Activated naive CD4-positive, alpha-beta T cell treated with anti-CD3 and anti-CD28 coated beads, Interleukin-2, amount 50 U/mL, for 72 hours (primary cell): ENCODE data around the gene DES. TPM values are rescaled to one million over a fixed set of nuclear protein-coding genes. Genes with fewer than 3 reads are reported as not detected.
"Not testable (repeated sequence)": the region's sequence is repeated elsewhere in the genome, so short reads cannot be mapped to it uniquely, and the experiment has no call there.

Experiments used
- ATAC-seq, 2 donors: fragments of 150-1000 bp; cut with Tn5 transposase; 2 replicates each; pipeline ENCODE4 v1.10.0; 2021; ENCODE audit warnings: mild to moderate bottlenecking in 2 of 2, moderate library complexity in 2 of 2
- DNase-seq, 2 donors: peaks; one replicate each; pipeline ENCODE4 v3.0.0; 2021 to 2022; ENCODE audit warnings: low spot score in 2 of 2
- H3K27ac Mint-ChIP-seq, 2 donors: one replicate each; pipeline ENCODE4 v1.8.0; 2022; ENCODE audit warnings: mild to moderate bottlenecking in 2 of 2, mixed read lengths in 2 of 2
- H3K36me3 Mint-ChIP-seq, 2 donors: one replicate each; pipeline ENCODE4 v1.8.0; 2022; ENCODE audit warnings: mixed read lengths in 2 of 2
- H3K9me3 Mint-ChIP-seq, 2 donors: one replicate each; pipeline ENCODE4 v1.8.0; 2022; ENCODE audit warnings: mixed read lengths in 2 of 2
- total RNA-seq, 2 donors: library from RNA; stranded (reverse); gene quantifications; one replicate each; pipeline ENCODE4 v1.2.3, GENCODE V29; 2022

The DES gene
- total RNA-seq, 2 donors from 2014 or later = not detected

DNA sequence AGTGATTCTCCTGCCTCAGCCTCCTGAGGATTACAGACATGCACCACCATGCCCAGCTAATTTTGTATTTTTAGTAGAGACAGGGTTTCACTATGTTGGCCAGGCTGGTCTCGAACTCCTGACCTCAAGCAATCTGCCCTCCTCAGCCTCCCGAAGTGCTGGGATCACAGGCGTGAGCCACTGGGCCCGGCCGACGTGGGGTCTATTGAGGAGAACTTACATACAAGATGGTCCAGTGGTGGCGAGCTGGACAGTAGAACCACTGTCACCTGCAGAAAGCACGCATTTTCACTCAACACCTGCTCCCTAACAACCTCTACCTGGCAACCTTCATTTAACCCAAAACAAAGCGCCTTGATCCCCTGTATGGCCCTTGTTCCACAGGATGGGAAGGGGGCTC, 23.1 kb upstream of the DES start:
- not testable (repeated sequence) for H3K9me3 Mint-ChIP-seq, H3K27ac Mint-ChIP-seq, H3K36me3 Mint-ChIP-seq, ATAC-seq
- peak in 1 of 2 donors; percentile 9 for DNase-seq

DNA sequence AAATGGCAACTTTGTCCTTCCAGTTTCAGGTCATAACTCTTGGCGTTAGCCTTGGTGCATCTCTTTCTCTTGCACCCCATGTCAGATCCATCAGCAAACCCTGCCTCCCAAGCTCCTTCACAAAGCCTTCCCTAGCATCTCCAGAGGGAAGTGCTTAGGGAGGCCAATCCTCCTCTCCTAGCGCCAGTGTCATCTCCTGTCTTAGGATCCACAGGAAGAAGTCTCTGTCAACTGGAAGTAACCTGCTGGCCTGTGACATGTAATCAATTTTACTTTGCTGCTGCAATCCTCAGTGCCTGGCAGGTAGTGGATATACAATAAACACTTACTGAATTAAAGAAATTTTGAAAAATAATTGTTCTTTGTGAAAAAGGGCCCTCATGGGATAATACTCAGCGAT, 22.6 kb upstream of the DES start:
- H3K9me3 Mint-ChIP-seq = no peaks in the 10 kb centered on the region
- ATAC-seq = no peak
- DNase-seq = peak in 1 of 2 donors; percentile 30
- H3K36me3 Mint-ChIP-seq = no peaks in the 10 kb centered on the region
- H3K27ac Mint-ChIP-seq = no peak overlapping the region

DNA sequence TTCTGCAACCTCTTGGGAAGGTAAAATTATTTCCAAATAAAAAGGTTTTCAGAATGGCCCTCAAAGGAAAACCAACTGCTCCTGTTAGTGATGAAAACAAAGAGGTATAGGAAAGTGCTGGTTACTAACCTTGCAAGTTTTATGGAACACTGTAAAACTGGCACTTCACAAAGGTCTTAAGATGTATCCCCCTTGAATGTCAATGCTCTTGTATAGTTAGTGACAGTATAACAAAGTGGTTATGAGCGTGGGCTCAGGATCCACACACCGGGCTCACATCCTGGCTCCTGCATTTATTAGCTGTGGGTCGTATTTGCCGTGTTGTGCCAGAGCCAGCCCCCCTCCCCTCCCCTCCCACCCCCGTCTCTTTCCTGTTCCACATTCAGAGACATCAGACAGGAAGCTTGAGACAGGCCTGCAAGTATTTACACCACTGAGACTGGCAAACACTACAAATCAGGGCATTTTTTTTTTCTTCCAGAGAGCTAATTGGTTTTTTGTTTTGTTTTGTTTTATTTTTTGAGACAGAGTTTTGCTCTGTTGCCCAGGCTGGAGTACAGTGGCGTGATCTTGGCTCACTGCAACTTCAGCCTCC, 21.2 kb upstream of the DES start:
- no peak for ATAC-seq
- Mint-ChIP-seq H3K36me3 (no peaks in the 10 kb centered on the region), H3K27ac (peak overlapping the region; percentile 58 to 66), H3K9me3 (no peaks in the 10 kb centered on the region)
- no peak for DNase-seq

DNA sequence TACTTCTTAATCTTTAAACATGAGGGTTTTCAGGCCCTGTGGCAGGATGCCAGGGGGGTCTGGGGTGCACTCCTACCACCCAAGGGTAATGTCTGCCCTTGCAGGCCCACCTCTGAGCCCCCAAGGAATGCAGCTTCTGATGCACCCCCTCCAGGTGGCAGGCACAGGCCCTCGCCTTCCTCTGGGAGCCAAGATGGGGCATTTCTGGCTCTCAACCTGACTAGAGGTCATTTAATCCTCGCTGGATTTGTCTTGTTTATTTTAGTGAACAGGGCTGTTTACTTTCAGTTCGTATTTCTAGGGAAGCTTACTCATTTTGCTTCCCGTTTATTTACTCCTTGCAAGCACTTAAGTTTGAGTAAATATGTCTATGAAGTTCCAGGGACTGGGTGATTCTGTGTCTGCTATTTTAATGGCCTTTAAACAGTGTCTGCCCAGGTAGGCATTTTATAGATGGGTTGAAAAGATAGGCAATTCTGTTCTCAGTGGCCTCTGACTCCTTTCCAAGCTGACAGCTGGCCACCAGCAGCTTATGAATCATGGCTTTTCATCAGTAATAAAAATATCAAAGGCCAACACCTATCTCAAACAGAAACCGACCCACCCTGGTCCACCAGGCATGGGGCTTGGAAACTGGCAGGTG, 19.3 kb upstream of the DES start:
- Mint-ChIP-seq H3K9me3 (no peaks in the 10 kb centered on the region), H3K36me3 (no peaks in the 10 kb centered on the region)

DNA sequence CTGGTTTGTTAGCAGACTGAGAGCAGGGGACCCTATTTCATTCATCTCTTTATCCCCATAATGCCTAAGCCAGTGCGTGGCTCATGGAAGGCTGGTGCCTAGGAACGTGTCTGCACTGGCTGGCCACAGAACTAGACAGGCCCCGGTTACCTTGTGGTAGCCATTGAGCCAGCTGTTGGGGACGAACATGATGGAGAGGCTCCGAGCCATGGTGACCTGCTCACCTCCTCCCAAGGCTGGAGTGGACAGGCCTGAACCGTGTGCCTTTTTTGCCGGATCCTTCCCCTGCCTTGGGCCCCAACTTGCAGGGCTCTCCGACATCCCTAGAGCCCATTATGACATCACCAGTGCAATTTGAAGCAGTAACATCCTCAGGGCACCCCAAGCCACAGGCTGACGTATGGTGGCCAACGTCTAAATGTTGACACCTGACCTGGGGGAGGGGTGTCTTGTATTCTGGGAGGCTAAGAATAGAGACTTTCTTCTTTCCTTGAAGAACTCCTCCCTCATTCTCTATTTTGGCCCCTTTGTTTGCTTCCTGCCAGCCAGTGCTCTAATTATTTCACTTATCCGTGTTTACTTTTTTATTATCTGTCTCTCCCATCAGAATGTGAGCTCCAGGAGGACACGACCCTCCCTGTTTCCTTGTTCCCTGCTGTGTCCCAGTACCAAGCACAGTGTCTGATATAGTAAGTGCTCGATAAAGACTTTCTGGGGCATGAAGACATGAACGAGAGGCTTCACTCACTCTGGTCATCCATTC, 18.3 kb upstream of the DES start:
- Mint-ChIP-seq H3K36me3 (no peaks in the 10 kb centered on the region), H3K9me3 (no peaks in the 10 kb centered on the region), H3K27ac (no peak overlapping the region)
- ATAC-seq = no peak
- no peak for DNase-seq

More for the DNA sequence above, 19.3 kb upstream of the DES start:
- DNase-seq (no peak), ATAC-seq (no peak)
- H3K27ac Mint-ChIP-seq = no peak overlapping the region

DNA sequence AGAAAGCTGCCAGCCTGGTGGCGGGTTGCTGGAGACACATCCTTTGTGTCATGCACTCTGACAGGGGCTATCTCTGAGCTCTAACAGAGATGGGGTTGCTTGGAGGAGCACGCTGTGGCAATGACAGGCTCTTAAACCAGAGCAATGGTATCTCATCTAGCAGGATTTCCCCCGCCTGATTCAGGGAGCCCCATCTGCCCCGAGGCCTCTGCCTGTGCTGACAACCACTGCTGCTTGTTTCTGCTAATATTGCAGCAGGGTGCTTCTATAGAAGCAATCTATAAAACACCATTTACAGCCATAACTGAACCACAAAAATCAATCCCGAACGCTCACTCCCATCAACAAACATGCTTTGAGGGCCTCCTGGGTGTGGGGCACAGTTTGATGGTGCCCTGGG, 17.6 kb upstream of the DES start:
- ATAC-seq (no peak), DNase-seq (no peak)
- H3K9me3 Mint-ChIP-seq = no peaks in the 10 kb centered on the region
- no peaks in the 10 kb centered on the region for H3K36me3 Mint-ChIP-seq
- no peak overlapping the region for H3K27ac Mint-ChIP-seq

DNA sequence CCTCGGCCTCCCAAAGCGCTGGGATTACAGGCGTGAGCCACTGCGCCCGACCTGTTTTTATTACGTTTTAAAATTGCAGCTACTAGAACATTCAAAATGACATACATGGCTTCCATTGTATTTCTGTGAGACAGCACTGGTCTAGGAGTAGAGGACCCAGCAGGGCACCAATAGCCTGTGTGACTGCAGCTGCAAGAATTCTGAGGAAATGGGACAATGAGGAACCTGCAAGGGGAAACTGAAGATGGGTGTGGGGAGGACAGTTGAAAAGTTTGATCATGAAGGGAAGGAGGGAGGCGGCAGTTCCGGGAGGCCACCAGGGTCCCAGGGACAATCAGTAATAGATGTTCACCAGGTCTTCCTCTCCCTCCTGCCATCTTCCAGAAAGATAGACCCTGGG, 16.6 kb upstream of the DES start:
- Mint-ChIP-seq H3K36me3 (no peaks in the 10 kb centered on the region), H3K9me3 (no peaks in the 10 kb centered on the region), H3K27ac (no peak overlapping the region)
- ATAC-seq (no peak), DNase-seq (no peak)

DNA sequence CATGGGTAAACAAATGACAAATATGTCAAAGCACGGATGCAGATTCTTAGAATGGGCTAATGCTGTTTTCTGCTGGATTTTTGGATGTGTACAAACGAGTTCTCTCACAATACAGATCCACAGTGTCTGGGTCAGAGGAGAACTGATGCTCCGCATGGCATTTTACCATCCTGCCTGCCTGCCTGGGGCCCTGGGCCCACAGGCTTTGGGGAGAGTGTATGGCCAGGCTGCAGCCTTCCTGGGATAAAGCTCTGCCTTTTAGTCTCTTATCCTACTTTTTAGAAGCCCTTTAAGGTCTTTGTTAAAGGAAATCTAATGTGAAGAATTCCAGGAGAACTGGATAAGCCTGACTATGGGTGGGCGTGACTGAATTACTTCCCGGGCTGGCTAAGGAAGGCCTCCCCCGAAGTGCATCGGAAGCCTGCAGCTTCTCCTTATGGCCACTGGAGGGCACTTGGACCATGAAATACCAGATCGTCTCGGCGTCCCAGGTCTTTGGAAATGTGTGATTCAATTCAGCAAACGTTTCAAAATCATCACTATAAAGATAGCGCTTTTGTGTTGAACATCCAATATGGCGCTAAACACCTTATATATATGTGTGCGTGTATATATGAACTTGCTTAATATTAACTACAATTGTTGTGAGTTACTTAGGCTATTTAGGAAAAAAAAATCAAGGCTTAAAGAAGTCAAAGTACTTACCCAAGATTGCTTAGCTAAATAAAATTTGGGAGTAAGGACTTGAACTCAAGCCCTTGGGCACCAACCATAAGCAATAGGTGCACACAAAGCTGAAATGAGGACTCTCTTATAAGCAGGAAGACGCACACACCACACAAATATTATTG, 15.3 kb upstream of the DES start:
- ATAC-seq (peak; percentile 88 to 91), DNase-seq (peak in 1 of 2 donors; percentile 57)
- Mint-ChIP-seq H3K36me3 (no peaks in the 10 kb centered on the region), H3K9me3 (no peaks in the 10 kb centered on the region), H3K27ac (no peak overlapping the region)

DNA sequence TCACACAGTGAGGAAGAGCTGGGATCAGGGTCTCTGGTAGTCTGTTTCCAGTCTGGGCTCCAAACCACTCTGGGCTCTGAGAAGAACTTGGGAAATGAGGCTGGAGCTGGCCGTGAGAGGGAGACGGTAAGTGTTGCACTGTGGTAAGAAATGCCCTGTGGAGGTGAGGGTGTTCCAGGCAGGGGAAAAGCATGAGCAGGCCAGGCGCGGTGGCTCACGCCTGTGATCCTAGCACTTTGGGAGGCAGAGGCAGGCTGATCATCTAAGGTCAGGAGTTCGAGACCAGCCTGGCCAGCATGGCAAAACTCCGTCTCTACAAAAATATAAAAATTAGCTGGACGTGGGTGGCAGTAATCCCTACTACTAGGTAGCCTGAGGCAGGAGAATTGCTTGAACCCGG, 14.3 kb upstream of the DES start:
- Mint-ChIP-seq H3K36me3 (no peaks in the 10 kb centered on the region), H3K9me3 (no peaks in the 10 kb centered on the region), H3K27ac (peak overlapping the region in 1 of 2 donors; percentile 35)
- no peak for ATAC-seq
- DNase-seq = no peak

DNA sequence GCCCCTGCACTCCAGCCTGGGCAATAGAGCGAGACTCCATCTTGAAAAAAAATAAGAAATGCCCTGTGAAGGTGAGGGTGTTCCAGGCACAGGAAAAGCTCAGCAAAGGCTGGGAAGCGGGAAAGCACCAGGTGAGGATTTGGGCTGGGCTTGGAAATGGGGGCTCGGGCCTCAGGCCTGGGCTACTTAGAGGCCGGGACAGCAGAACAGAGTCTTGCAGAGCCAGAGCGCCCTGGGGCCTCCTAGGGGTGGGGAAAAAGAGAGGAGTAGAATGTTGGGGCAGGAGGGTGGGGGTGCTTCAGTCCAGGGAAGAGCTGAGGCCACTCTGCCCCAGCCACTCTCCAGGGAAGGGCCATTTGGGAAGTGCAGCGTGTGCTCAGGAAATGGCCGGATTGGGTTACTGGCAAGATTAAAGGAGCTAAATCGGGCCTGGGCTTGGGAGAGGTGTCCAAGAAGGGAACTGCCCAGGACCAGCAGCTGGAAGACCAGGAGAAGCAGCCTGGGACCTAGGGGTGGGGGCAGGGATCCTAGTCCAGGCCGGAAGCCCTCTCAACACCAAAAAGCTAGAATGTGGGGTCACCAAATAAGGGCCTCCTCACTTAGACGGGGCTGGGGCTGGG, 13.8 kb upstream of the DES start:
- DNase-seq (no peak), ATAC-seq (no peak)
- H3K9me3 Mint-ChIP-seq = no peaks in the 10 kb centered on the region
- no peaks in the 10 kb centered on the region for H3K36me3 Mint-ChIP-seq
- peak overlapping the region in 1 of 2 donors; percentile 35 for H3K27ac Mint-ChIP-seq

DNA sequence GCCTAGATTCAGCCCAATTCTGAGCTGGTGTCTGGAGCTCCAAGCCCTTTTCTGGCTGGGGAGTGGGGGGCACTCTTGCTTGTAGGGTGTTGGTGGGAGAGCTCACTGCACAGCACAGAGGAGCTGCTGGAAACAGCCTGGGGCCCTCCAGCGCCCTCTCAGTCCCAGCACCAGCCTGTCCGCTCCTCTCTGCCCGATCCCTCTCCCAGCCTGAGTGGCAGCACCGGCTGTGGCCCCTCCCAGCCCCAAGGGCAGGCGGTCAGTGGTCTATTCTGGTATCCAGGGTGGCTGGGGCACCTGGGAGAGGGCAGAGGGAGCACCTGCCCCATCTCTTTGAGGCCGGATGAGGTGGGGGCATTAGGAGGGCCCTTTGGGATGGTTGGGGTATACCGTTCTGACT, 13.2 kb upstream of the DES start:
- no peaks in the 10 kb centered on the region for H3K36me3 Mint-ChIP-seq
- H3K27ac Mint-ChIP-seq = no peak overlapping the region
- no peaks in the 10 kb centered on the region for H3K9me3 Mint-ChIP-seq
- ATAC-seq (no peak), DNase-seq (no peak)

DNA sequence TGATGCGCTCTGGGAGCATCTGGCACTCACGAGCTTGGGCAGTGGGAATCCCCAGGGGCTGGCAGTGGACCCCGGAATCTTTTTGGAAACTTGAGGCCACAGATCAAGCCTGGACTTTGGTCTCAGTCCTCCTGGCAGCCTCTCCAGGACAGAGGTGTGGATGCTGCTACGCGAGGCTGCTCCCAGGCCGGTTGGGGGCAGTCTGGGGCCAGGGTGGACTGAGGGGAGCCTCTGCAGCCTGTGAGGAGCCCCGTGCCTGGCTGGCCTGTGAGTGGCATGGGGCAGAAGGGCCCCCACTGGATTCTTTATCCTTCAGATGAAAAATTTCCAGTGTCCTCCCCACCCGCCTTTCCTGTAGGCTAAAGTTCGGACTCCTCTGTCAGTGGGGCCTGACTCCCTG, 12.7 kb upstream of the DES start:
- ATAC-seq = no peak
- Mint-ChIP-seq H3K27ac (no peak overlapping the region), H3K36me3 (no peaks in the 10 kb centered on the region), H3K9me3 (no peaks in the 10 kb centered on the region)
- DNase-seq = no peak

DNA sequence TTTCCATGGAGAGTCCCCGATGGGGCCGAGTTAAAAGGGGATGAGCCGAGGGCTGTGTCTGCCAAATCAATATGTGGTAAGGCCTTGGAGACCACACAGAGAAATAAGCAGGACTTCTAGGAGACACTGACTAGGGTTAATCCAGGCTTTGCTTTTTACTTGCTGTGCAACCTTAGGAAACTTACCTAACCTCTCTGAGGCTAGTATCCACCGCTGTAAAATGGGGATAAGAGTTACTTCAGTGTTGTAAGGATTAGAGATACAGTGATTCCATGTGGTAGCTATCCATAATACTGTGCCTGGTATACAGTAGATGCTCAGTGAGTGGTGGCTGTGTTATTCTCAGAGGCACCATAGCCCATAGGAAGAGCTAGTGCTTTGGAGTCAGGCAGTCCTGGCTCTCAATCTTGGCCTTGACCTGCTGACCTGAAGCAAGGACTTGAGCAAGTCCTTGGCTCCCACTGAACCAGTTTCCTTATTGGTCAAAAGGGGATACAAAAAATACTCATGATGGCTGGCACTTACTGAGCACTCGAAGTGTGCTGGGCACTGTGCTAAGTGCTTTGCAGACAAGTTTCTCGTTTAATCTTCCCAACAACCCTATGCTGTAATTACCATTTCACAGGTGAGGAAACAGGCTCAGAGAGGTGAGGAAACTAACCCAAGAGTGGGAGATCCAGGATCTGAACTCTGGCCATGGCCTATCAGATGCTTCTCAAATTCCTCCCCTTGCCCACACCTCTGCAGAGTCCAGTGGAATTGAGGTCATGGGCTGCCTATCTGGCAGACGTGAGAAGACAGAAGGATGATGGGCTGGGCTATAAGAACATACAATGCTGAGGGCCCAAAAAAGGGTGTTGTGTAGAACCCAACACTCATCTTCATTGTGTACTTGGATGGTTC, 12.0 kb upstream of the DES start:
- H3K9me3 Mint-ChIP-seq = no peaks in the 10 kb centered on the region
- H3K27ac Mint-ChIP-seq = peak overlapping the region in 1 of 2 donors; percentile 11
- no peaks in the 10 kb centered on the region for H3K36me3 Mint-ChIP-seq
- DNase-seq (no peak), ATAC-seq (no peak)

DNA sequence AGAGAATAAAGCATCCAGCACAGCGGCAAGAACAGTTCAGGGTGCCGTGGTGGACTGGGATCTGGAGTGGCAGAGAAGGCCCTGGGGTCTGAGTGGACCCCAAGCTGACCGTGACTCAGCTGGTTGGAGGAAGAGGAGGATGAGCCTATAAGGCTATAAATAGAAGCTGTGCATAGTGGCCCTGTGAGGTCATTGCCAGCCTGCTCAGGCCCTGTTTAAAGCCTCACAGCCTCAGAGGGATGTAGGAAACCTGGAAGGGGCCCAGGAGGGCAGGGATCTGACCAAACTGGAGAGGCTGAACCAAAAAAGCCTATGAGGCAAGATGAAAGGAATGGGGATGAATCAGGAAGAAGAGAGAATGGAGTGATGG, 11.3 kb upstream of the DES start:
- no peaks in the 10 kb centered on the region for H3K36me3 Mint-ChIP-seq
- H3K27ac Mint-ChIP-seq = peak overlapping the region in 1 of 2 donors; percentile 11
- H3K9me3 Mint-ChIP-seq = no peaks in the 10 kb centered on the region
- ATAC-seq (no peak), DNase-seq (no peak)

DNA sequence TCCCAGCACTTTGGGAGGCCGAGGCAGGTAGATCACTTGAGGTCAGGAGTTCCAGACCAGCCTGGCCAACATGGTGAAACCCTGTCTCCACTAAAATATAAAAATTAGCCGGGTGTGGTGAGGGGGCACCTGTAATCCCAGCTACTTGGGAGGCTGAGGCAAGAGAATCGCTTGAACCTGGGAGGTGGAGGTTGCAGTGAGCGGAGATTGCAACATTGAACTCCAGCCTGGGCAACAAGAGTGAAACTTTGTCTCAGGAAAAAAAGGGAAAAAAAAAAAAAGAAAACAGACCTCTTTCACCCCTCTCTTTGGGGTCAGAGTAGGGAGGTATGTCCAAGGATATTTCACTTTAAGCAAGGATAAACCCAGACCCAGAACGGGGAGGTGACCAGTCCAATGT, 10.8 kb upstream of the DES start:
- not testable (repeated sequence) for H3K27ac Mint-ChIP-seq, H3K9me3 Mint-ChIP-seq, DNase-seq, ATAC-seq, H3K36me3 Mint-ChIP-seq

DNA sequence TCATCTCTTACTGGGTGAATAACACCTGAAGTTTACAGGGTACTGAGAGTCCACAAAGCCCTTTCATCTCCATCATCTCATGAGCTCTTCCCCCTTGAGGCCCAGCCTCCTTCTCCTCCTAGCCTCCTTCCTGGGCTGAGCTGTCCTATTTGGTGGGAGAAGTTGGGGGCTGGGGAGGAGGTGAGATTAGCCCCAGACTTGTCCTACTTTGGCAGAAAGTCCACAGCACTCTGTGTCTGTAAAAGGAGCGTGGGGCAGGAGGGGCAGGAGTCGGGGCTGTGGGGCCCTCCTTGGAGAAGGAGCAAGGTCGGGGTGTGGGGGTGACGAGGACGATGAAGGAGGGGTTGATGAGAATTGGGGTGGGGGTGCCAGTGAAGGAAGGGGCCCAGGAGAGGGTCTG, 10.0 kb upstream of the DES start:
- Mint-ChIP-seq H3K27ac (no peak overlapping the region), H3K9me3 (no peaks in the 10 kb centered on the region), H3K36me3 (peaks cover 0 to 5% of the 10 kb centered on the region in 2 donors)
- DNase-seq (no peak), ATAC-seq (no peak)
